Measurements from ENCODE around the gene TEX51. TPM values are rescaled to one million over a fixed set of nuclear protein-coding genes. Genes with fewer than 3 reads are reported as not detected.

Gene TEX51
- polyA plus RNA-seq, 1 donor: not detected

DNA sequence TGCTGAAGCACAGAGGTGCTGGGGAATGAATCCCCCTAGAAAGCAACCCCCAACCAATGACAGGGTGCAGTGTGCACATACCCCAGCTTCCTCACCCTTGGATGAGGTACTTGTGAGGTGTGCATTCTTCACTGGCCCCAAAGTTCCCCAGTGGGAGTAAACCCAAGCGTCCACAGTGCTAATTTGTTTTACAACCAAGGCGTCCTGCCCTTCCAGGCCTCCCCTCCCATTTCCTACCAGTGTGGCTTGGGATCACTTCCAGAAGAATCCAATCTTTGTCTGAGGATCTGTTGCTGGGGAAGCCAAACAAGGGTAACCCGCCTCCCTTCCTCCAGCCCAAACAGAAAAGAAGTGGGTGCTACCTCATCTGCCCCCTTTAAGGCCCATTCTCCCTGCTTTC lies 40.3 kb upstream of the TEX51 start:
- H3K36me3 ChIP-seq (ENCODE audit: control insufficient read depth, insufficient read depth, low read length): no peaks in the 10 kb centered on the region
- H3K27ac ChIP-seq (ENCODE audit: low read length): no peak overlapping the region
- H3K9me3 ChIP-seq (ENCODE audit: control insufficient read depth, low read depth, low read length): no peaks in the 10 kb centered on the region
- WGBS (ENCODE audit: insufficient coverage, low lambda C conversion rate): no CpG with 5 or more reads among the region's 3 CpGs
- H3K27me3 ChIP-seq (ENCODE audit: control insufficient read depth, insufficient read depth, low read length): no peaks in the 10 kb centered on the region
- DNase-seq: no peak
- no peak overlapping the region for H3K4me3 ChIP-seq (ENCODE audit: low read length)
- H3K4me1 ChIP-seq (ENCODE audit: control insufficient read depth, insufficient read depth, low read length): no peaks in the 10 kb centered on the region

DNA sequence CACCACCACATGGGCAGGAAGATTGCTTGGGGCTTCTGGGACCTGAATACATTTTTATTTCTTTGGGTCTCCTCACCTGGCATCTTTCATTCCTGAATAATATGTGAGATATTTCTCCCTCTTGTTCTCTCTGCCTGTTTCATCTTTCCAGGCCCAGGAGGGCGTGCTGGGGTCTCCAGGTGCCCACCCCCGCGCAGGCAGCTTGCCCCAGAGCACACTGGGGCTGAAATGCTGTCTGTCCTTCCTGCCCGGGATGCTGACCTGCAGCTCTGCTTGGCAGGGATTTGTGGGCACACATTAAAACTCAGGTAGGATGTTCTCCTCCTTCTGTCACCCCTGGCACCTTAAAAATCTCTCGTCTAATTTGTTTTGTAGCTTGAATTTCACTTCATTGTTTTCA lies 39.7 kb upstream of the TEX51 start:
- Histone ChIP-seq H3K9me3 (ENCODE audit: control insufficient read depth, low read depth, low read length) (no peaks in the 10 kb centered on the region), H3K27me3 (ENCODE audit: control insufficient read depth, insufficient read depth, low read length) (no peaks in the 10 kb centered on the region), H3K27ac (ENCODE audit: low read length) (no peak overlapping the region), H3K4me3 (ENCODE audit: low read length) (no peak overlapping the region), H3K4me1 (ENCODE audit: control insufficient read depth, insufficient read depth, low read length) (no peaks in the 10 kb centered on the region), H3K36me3 (ENCODE audit: control insufficient read depth, insufficient read depth, low read length) (no peaks in the 10 kb centered on the region)
- DNase-seq: no peak
- WGBS (ENCODE audit: insufficient coverage, low lambda C conversion rate): 88% methylated on average over 1 of the region's 5 CpGs

DNA sequence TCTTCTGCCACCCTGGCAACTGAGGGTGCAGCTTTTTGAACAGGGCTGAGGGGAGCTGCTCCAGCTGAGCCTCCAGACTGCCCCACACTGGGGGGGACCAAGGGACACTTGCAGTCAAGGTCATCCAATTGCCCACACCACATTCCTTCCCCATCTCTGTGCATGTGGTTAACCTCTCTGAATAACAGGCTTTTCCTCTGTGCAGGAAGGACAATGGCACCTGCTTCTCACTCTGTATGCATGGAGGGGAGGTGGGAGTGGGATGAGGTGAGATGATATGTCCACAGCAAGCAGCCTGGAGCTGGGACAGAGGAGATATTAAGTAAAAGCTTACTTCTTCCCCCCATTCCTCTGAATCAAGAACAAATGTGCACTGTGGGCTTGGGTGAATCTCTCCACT lies 39.1 kb upstream of the TEX51 start:
- Histone ChIP-seq H3K4me1 (ENCODE audit: control insufficient read depth, insufficient read depth, low read length) (no peaks in the 10 kb centered on the region), H3K36me3 (ENCODE audit: control insufficient read depth, insufficient read depth, low read length) (no peaks in the 10 kb centered on the region), H3K9me3 (ENCODE audit: control insufficient read depth, low read depth, low read length) (no peaks in the 10 kb centered on the region), H3K27ac (ENCODE audit: low read length) (no peak overlapping the region), H3K27me3 (ENCODE audit: control insufficient read depth, insufficient read depth, low read length) (no peaks in the 10 kb centered on the region), H3K4me3 (ENCODE audit: low read length) (no peak overlapping the region)
- DNase-seq: no peak

DNA sequence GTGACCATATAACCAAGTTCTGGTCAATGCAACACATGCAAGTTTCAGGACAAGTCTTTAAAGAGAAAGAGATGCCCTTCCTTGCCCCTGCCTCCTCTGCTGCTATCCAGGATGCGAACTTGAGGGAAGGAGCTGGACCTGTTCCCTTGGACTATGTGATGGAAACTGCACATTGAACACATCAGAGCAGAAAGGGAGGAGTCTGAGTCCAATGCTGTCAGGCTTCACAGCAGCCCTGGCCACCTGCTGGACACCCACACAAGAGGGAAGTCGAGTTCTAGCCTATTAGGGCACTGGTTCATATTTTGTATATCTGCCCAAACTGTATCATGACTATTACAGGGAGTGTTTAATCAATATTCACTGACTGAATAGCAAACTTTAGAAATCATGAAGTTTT lies 38.3 kb upstream of the TEX51 start:
- no peaks in the 10 kb centered on the region for H3K9me3 ChIP-seq (ENCODE audit: control insufficient read depth, low read depth, low read length)
- H3K4me3 ChIP-seq (ENCODE audit: low read length): no peak overlapping the region
- no CpG with 5 or more reads among the region's 2 CpGs for WGBS (ENCODE audit: insufficient coverage, low lambda C conversion rate)
- no peaks in the 10 kb centered on the region for H3K36me3 ChIP-seq (ENCODE audit: control insufficient read depth, insufficient read depth, low read length)
- no peak overlapping the region for H3K27ac ChIP-seq (ENCODE audit: low read length)
- H3K4me1 ChIP-seq (ENCODE audit: control insufficient read depth, insufficient read depth, low read length): no peaks in the 10 kb centered on the region
- no peaks in the 10 kb centered on the region for H3K27me3 ChIP-seq (ENCODE audit: control insufficient read depth, insufficient read depth, low read length)
- DNase-seq: no peak

DNA sequence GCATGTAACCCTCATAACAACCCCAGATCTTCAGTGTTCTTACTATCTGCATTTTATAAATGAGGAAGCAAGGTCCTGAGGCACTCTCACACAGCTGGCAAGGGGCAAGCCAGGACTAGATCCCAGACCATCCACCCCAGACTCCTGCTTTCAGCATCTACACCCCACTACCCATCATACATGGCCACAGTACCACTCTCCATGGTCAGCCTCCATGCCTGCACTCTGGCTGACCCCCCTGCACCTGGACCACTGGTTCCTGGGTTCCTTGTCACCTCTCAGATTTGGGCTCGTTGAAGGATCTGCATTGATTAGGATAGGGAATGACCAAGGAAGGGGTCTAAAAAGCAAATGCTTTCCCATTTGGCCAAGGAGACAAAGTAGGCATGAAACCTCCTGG lies 36.0 kb upstream of the TEX51 start:
- H3K27me3 ChIP-seq (ENCODE audit: control insufficient read depth, insufficient read depth, low read length): no peaks in the 10 kb centered on the region
- DNase-seq: no peak
- H3K9me3 ChIP-seq (ENCODE audit: control insufficient read depth, low read depth, low read length): no peaks in the 10 kb centered on the region
- no peaks in the 10 kb centered on the region for H3K4me1 ChIP-seq (ENCODE audit: control insufficient read depth, insufficient read depth, low read length)
- H3K4me3 ChIP-seq (ENCODE audit: low read length): no peak overlapping the region
- H3K36me3 ChIP-seq (ENCODE audit: control insufficient read depth, insufficient read depth, low read length): no peaks in the 10 kb centered on the region
- WGBS (ENCODE audit: insufficient coverage, low lambda C conversion rate): no CpG with 5 or more reads among the region's 1 CpG
- H3K27ac ChIP-seq (ENCODE audit: low read length): no peak overlapping the region

DNA sequence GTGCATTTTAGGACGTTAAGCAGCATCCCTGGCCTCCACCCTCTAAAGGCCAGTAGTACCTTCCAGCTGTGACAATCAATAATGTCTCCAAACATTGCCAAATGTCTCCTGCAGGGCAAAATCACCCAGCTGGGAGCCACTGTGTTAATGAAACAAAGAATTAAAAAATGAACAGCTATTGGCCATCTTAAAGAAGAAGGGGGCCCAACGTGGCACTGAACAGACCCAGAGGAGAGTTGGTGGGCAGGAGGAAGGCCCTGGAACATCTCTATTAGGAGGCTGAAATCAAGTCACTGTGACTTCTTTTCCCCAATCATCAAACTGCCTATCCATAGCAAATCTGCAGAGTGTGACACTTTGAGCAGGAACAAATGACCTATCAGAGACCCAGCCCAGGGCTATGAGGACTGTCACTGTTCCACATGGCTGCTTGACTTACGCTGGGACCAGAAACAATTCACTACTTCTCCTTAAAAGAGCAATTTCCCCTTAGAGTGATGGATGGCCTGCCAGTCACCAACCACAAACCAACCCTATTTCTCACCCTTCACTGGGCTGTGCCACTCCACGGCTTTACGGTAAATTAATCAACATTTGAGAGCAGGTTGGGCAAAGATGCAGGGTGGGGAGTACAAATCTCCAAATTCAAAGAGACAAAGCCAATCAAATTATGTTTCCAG lies 35.2 kb upstream of the TEX51 start:
- Histone ChIP-seq H3K27ac (ENCODE audit: low read length) (no peak overlapping the region), H3K27me3 (ENCODE audit: control insufficient read depth, insufficient read depth, low read length) (no peaks in the 10 kb centered on the region), H3K36me3 (ENCODE audit: control insufficient read depth, insufficient read depth, low read length) (no peaks in the 10 kb centered on the region), H3K9me3 (ENCODE audit: control insufficient read depth, low read depth, low read length) (no peaks in the 10 kb centered on the region), H3K4me3 (ENCODE audit: low read length) (no peak overlapping the region), H3K4me1 (ENCODE audit: control insufficient read depth, insufficient read depth, low read length) (no peaks in the 10 kb centered on the region)
- DNase-seq: no peak
- WGBS (ENCODE audit: insufficient coverage, low lambda C conversion rate): no CpG with 5 or more reads among the region's 5 CpGs

DNA sequence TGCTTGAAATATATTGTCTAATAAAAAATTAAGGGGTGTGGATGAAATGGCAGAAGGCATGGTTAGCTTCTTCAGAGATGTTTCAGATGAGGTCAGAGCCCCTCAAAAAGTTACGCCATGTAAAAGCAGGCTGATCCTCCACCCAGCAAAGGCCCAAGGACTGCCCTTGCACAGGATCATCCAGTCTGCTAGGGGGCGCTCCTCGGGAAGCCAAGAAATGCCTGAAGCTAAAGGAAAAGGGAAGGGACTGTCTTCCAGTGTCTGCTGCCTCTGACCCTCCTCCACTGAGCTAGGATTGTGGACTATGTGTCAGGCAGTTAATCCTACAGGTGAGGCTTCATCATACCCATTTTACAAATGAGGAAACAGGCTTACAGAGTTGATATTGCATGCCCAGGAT lies 33.8 kb upstream of the TEX51 start:
- H3K9me3 ChIP-seq (ENCODE audit: control insufficient read depth, low read depth, low read length): no peaks in the 10 kb centered on the region
- no peak for DNase-seq
- H3K4me1 ChIP-seq (ENCODE audit: control insufficient read depth, insufficient read depth, low read length): no peaks in the 10 kb centered on the region
- no peak overlapping the region for H3K27ac ChIP-seq (ENCODE audit: low read length)
- no peak overlapping the region for H3K4me3 ChIP-seq (ENCODE audit: low read length)
- WGBS (ENCODE audit: insufficient coverage, low lambda C conversion rate): no CpG with 5 or more reads among the region's 3 CpGs
- no peaks in the 10 kb centered on the region for H3K27me3 ChIP-seq (ENCODE audit: control insufficient read depth, insufficient read depth, low read length)
- no peaks in the 10 kb centered on the region for H3K36me3 ChIP-seq (ENCODE audit: control insufficient read depth, insufficient read depth, low read length)

DNA sequence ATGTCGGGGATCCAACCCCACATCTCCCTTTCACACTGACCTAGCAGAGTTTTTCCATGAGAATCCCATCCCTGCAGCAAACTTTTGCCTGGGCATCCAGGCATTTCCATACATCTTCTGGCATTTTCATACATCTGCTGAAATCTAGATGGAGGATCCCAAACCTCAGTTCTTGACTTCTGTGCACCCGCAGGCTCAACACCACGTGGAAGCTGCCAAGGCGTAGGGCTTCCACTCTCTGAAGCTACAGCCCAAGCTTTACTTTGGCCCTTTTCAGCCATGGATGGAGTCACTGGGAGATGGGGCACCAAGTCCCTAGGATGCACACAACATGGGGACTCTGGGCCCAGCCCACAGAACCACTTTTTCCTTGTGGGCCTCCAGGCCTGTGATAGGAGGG lies 32.2 kb upstream of the TEX51 start:
- WGBS (ENCODE audit: insufficient coverage, low lambda C conversion rate): no CpG with 5 or more reads among the region's 4 CpGs

DNA sequence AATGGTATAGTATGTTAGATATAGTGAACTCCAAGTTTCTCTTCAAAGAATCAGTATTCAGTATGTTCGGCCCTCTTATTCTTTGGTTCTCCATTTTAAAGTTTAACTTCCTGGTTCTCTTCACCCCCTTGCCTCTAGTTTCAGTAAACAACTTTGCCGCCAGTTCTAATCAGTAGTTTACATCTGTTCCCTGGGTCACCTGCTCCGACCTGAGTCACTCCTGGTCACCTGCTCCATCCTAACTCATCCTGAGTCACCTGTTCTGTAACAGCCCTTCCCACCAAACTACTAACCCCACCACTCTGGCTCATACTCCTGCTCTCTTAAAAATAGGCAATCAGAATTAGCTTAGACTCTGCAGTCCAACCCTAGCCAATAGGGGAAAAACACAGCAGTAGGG lies 23.7 kb upstream of the TEX51 start:
- Histone ChIP-seq H3K36me3 (ENCODE audit: control insufficient read depth, insufficient read depth, low read length) (no peaks in the 10 kb centered on the region), H3K27ac (ENCODE audit: low read length) (no peak overlapping the region), H3K4me1 (ENCODE audit: control insufficient read depth, insufficient read depth, low read length) (no peaks in the 10 kb centered on the region), H3K4me3 (ENCODE audit: low read length) (no peak overlapping the region), H3K9me3 (ENCODE audit: control insufficient read depth, low read depth, low read length) (peaks cover 4% of the 10 kb centered on the region), H3K27me3 (ENCODE audit: control insufficient read depth, insufficient read depth, low read length) (no peaks in the 10 kb centered on the region)
- no peak for DNase-seq
- no CpG with 5 or more reads among the region's 3 CpGs for WGBS (ENCODE audit: insufficient coverage, low lambda C conversion rate)

More for the DNA sequence above, 32.2 kb upstream of the TEX51 start:
- H3K4me1 ChIP-seq (ENCODE audit: control insufficient read depth, insufficient read depth, low read length): no peaks in the 10 kb centered on the region
- no peak overlapping the region for H3K27ac ChIP-seq (ENCODE audit: low read length)
- DNase-seq: no peak
- no peak overlapping the region for H3K4me3 ChIP-seq (ENCODE audit: low read length)
- no peaks in the 10 kb centered on the region for H3K9me3 ChIP-seq (ENCODE audit: control insufficient read depth, low read depth, low read length)
- H3K36me3 ChIP-seq (ENCODE audit: control insufficient read depth, insufficient read depth, low read length): no peaks in the 10 kb centered on the region
- no peaks in the 10 kb centered on the region for H3K27me3 ChIP-seq (ENCODE audit: control insufficient read depth, insufficient read depth, low read length)

DNA sequence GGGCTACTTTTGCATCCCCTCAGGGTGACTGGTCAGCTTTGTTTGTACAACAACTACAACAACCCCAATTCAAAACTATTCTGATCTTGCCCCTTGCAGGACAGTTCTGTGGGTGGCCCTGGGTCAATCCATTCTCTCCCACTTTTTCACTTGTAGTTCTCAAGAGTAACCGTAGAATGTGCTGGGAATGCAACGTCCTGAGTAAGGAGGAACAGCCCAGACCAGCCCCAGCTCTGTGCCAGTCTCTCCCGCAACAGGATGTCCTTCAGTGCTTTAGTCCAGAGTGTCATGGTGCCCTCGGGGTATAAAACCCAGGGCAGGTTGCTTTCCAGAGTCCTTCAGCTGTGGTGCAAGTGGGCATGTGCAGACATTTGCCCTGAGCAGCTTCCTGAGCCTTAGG lies 22.1 kb upstream of the TEX51 start:
- no peak overlapping the region for H3K27ac ChIP-seq (ENCODE audit: low read length)
- no peaks in the 10 kb centered on the region for H3K27me3 ChIP-seq (ENCODE audit: control insufficient read depth, insufficient read depth, low read length)
- WGBS (ENCODE audit: insufficient coverage, low lambda C conversion rate): 100% methylated on average over 1 of the region's 4 CpGs
- H3K4me1 ChIP-seq (ENCODE audit: control insufficient read depth, insufficient read depth, low read length): no peaks in the 10 kb centered on the region
- H3K4me3 ChIP-seq (ENCODE audit: low read length): no peak overlapping the region
- no peaks in the 10 kb centered on the region for H3K36me3 ChIP-seq (ENCODE audit: control insufficient read depth, insufficient read depth, low read length)
- no peak for DNase-seq
- H3K9me3 ChIP-seq (ENCODE audit: control insufficient read depth, low read depth, low read length): peaks cover 4% of the 10 kb centered on the region

DNA sequence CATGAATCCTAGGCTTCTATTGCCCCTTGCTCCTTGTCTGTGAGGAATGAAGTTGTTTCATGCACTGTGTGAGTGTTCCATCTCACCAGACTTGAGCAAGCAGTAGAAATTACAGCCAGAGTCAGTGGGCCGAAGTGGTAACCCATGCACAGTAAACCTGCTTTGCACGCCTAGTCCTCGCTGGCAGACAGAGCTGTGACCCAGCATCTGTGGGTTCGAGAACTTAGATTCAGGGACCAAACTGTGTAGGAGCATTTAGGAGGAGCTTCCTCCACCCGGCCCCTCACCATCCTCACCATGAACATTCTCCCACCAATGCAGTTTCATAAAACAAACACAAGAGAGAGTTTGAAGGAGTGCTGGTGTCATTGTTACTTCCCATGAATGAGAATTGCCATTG lies 21.6 kb upstream of the TEX51 start:
- H3K27ac ChIP-seq (ENCODE audit: low read length): no peak overlapping the region
- no peak for DNase-seq
- WGBS (ENCODE audit: insufficient coverage, low lambda C conversion rate): no CpG with 5 or more reads among the region's 5 CpGs
- peaks cover 4% of the 10 kb centered on the region for H3K9me3 ChIP-seq (ENCODE audit: control insufficient read depth, low read depth, low read length)
- no peak overlapping the region for H3K4me3 ChIP-seq (ENCODE audit: low read length)
- no peaks in the 10 kb centered on the region for H3K36me3 ChIP-seq (ENCODE audit: control insufficient read depth, insufficient read depth, low read length)
- no peaks in the 10 kb centered on the region for H3K27me3 ChIP-seq (ENCODE audit: control insufficient read depth, insufficient read depth, low read length)
- H3K4me1 ChIP-seq (ENCODE audit: control insufficient read depth, insufficient read depth, low read length): no peaks in the 10 kb centered on the region

Data from large intestine (tissue), 3 donors.